ENCODE data around the gene F2RL3. TPM values are rescaled to one million over a fixed set of nuclear protein-coding genes. Genes with fewer than 3 reads are reported as not detected.

The F2RL3 gene
- total RNA-seq, 1 donor from 2014 or later = 0.92 TPM

GRCh38 chr19:16921766-16922591 is 33.2 kb downstream of the F2RL3 start:
- TF ChIP-seq CTCF (IDR thresholded peaks at IDR 0.05; ENCODE audit: unreplicated experiment) = no peak
- H3K4me1 Mint-ChIP-seq (ENCODE audit: unreplicated experiment) = no peaks in the 10 kb centered on the region
- H3K27ac Mint-ChIP-seq (ENCODE audit: unreplicated experiment) = no peak overlapping the region
- H3K27me3 Mint-ChIP-seq (ENCODE audit: unreplicated experiment) = peaks cover 6% of the 10 kb centered on the region
- DNase-seq (ENCODE audit: low spot score) = no peak
- H3K36me3 Mint-ChIP-seq (ENCODE audit: low read depth, unreplicated experiment) = peaks cover 6% of the 10 kb centered on the region
- H3K4me3 Mint-ChIP-seq (ENCODE audit: unreplicated experiment) = no peak overlapping the region
- H3K9me3 Mint-ChIP-seq (ENCODE audit: unreplicated experiment) = peaks cover 6% of the 10 kb centered on the region

- peaks cover 11% of the 10 kb centered on the region for H3K36me3 Mint-ChIP-seq (ENCODE audit: low read depth, unreplicated experiment)
- no peak overlapping the region for H3K27ac Mint-ChIP-seq (ENCODE audit: unreplicated experiment)
- no peak overlapping the region for H3K4me3 Mint-ChIP-seq (ENCODE audit: unreplicated experiment)
- no peak for DNase-seq (ENCODE audit: low spot score)
- no peaks in the 10 kb centered on the region for H3K4me1 Mint-ChIP-seq (ENCODE audit: unreplicated experiment)
- H3K27me3 Mint-ChIP-seq (ENCODE audit: unreplicated experiment) = peaks cover 6% of the 10 kb centered on the region
- H3K9me3 Mint-ChIP-seq (ENCODE audit: unreplicated experiment) = peaks cover 7% of the 10 kb centered on the region
- TF ChIP-seq CTCF (IDR thresholded peaks at IDR 0.05; ENCODE audit: unreplicated experiment) = no peak
Measured at GRCh38 chr19:16922592-16922934, 33.8 kb downstream of the F2RL3 start.

- Mint-ChIP-seq H3K4me3 (ENCODE audit: unreplicated experiment) (no peak overlapping the region), H3K36me3 (ENCODE audit: low read depth, unreplicated experiment) (peaks cover 11% of the 10 kb centered on the region), H3K9me3 (ENCODE audit: unreplicated experiment) (peaks cover 7% of the 10 kb centered on the region), H3K27me3 (ENCODE audit: unreplicated experiment) (peaks cover 6% of the 10 kb centered on the region), H3K4me1 (ENCODE audit: unreplicated experiment) (no peaks in the 10 kb centered on the region), H3K27ac (ENCODE audit: unreplicated experiment) (no peak overlapping the region)
- no peak for DNase-seq (ENCODE audit: low spot score)
- no peak for TF ChIP-seq CTCF (IDR thresholded peaks at IDR 0.05; ENCODE audit: unreplicated experiment)
Measured at GRCh38 chr19:16922949-16923348, 34.1 kb downstream of the F2RL3 start.

- Mint-ChIP-seq H3K27ac (ENCODE audit: unreplicated experiment) (no peak overlapping the region), H3K4me3 (ENCODE audit: unreplicated experiment) (no peak overlapping the region)
- DNase-seq (ENCODE audit: low spot score) = no peak
Measured at GRCh38 chr19:16927883-16928282, 39.1 kb downstream of the F2RL3 start.

More at GRCh38 chr19:16927883-16928282, 39.1 kb downstream of the F2RL3 start:
- Mint-ChIP-seq H3K36me3 (ENCODE audit: low read depth, unreplicated experiment) (peaks cover 25% of the 10 kb centered on the region), H3K9me3 (ENCODE audit: unreplicated experiment) (peaks cover 7% of the 10 kb centered on the region), H3K27me3 (ENCODE audit: unreplicated experiment) (peaks cover 4% of the 10 kb centered on the region), H3K4me1 (ENCODE audit: unreplicated experiment) (no peaks in the 10 kb centered on the region)
- no peak for TF ChIP-seq CTCF (IDR thresholded peaks at IDR 0.05; ENCODE audit: unreplicated experiment)

All from endothelial cell (in vitro differentiated cells).